Measurements from ENCODE around the gene CRADD. TPM values are rescaled to one million over a fixed set of nuclear protein-coding genes. Genes with fewer than 3 reads are reported as not detected.

CRADD gene
- total RNA-seq, 1 donor from 2014 or later = 9.1 TPM

DNA sequence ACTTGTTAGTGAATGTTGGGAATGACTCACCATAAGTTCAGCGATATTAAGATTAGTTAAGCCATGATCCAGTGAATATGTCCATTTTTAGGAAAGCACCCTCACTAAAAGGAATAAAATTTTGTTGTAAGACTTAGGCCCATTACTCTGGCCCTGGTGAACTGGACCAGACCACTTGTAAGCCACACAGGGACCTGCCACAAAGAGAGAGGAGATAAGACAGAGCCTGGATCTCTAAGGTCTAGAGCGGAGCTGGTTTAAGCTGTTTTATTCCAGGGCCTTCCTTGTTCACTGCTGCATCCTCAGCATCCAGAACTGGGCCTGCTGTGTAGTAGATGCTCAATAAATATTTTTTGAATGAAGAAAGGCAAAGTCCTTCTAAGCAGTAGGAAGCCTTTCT lies 79.1 kb downstream of the CRADD start:
- H3K9me3 Mint-ChIP-seq (ENCODE audit: low read depth) = peaks cover 13% of the 10 kb centered on the region
- H3K4me3 Mint-ChIP-seq (ENCODE audit: unreplicated experiment) = no peak overlapping the region
- peaks cover 3% of the 10 kb centered on the region for H3K36me3 Mint-ChIP-seq (ENCODE audit: low read depth)
- no peaks in the 10 kb centered on the region for H3K27me3 Mint-ChIP-seq (ENCODE audit: low read depth)
- no peak overlapping the region for H3K27ac Mint-ChIP-seq (ENCODE audit: unreplicated experiment)
- peaks cover 22% of the 10 kb centered on the region for H3K4me1 Mint-ChIP-seq (ENCODE audit: low read depth)
- TF ChIP-seq, protein P1, sequence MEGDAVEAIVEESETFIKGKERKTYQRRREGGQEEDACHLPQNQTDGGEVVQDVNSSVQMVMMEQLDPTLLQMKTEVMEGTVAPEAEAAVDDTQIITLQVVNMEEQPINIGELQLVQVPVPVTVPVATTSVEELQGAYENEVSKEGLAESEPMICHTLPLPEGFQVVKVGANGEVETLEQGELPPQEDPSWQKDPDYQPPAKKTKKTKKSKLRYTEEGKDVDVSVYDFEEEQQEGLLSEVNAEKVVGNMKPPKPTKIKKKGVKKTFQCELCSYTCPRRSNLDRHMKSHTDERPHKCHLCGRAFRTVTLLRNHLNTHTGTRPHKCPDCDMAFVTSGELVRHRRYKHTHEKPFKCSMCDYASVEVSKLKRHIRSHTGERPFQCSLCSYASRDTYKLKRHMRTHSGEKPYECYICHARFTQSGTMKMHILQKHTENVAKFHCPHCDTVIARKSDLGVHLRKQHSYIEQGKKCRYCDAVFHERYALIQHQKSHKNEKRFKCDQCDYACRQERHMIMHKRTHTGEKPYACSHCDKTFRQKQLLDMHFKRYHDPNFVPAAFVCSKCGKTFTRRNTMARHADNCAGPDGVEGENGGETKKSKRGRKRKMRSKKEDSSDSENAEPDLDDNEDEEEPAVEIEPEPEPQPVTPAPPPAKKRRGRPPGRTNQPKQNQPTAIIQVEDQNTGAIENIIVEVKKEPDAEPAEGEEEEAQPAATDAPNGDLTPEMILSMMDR (IDR thresholded peaks at IDR 0.05) = no peak
- DNase-seq (ENCODE audit: low spot score) = no peak

DNA sequence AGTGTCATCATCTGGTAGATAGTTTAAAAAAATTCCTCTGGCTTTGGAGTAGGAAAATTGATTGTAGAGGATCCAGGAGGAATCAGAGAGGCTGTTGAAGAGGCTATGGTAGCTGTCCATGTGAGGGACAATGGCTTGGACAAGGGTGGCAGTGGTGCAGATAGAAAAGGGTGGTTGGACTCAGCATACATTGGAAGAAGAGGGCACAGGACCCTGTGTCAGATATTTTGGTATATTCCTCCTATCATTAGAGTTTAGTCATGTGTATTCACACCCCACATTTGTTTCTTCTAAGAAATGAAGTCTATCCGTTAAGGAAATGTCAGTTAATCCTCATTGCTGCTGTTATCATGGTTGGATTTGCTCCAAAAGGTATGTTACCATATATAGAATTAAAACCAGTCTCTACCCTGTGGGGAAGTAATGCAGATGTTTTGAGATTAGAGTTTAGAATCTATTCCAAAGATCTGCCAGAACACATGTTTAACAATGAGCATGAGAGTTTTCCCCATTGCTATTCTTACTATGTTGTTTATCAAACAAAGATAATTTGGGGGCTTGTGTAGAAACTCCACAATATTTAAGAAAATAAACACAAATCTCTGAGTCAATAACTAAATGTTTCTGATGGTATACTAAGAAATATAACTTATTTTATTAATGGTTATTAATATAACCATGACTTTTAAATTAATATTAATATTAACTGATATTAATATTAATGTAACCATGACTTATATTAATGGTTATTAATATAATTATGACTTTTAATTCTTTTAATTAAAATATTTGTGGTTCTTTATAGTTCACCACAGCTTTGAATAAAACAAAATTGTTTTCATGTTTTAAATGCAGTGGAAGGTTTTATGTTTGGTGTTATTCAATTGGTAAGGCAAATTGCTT lies 80.9 kb downstream of the CRADD start:
- TF ChIP-seq, protein P1 (IDR thresholded peaks at IDR 0.05) = no peak
- no peak for DNase-seq (ENCODE audit: low spot score)
- H3K27me3 Mint-ChIP-seq (ENCODE audit: low read depth) = no peaks in the 10 kb centered on the region
- H3K4me1 Mint-ChIP-seq (ENCODE audit: low read depth) = peaks cover 15% of the 10 kb centered on the region
- H3K9me3 Mint-ChIP-seq (ENCODE audit: low read depth) = peaks cover 6% of the 10 kb centered on the region
- no peaks in the 10 kb centered on the region for H3K36me3 Mint-ChIP-seq (ENCODE audit: low read depth)
- H3K4me3 Mint-ChIP-seq (ENCODE audit: unreplicated experiment) = no peak overlapping the region
- no peak overlapping the region for H3K27ac Mint-ChIP-seq (ENCODE audit: unreplicated experiment)

DNA sequence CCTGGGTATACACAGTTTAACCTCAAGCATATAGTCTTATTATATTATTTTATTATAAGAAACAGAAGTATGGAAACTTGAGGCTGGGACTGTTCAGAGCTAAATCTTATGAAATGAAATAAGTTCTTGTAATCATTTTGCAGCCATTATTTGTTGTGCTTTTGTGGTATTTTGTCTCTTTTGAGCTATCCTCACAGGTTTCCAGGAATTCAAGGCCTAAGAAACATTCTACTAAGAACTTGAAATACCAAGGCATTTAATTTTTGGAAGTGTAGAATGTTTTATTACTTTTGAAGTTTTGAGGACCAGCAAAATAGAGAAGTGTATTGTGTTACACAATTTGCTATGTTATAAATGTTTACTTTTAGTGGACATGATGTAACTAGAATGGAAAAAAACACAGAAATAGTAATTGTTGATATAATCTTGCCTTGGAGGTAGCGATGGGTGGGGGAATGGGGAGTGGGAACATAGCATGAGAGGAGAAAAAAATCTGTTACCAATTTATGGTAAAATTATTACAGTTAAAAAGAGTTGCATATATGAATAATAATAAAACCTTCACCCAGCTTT lies 81.7 kb downstream of the CRADD start:
- Mint-ChIP-seq H3K9me3 (ENCODE audit: low read depth) (peaks cover 3% of the 10 kb centered on the region), H3K27me3 (ENCODE audit: low read depth) (no peaks in the 10 kb centered on the region), H3K27ac (ENCODE audit: unreplicated experiment) (no peak overlapping the region), H3K4me1 (ENCODE audit: low read depth) (peaks cover 15% of the 10 kb centered on the region), H3K36me3 (ENCODE audit: low read depth) (no peaks in the 10 kb centered on the region), H3K4me3 (ENCODE audit: unreplicated experiment) (no peak overlapping the region)
- no peak for DNase-seq (ENCODE audit: low spot score)
- TF ChIP-seq, protein P1 (IDR thresholded peaks at IDR 0.05) = no peak

DNA sequence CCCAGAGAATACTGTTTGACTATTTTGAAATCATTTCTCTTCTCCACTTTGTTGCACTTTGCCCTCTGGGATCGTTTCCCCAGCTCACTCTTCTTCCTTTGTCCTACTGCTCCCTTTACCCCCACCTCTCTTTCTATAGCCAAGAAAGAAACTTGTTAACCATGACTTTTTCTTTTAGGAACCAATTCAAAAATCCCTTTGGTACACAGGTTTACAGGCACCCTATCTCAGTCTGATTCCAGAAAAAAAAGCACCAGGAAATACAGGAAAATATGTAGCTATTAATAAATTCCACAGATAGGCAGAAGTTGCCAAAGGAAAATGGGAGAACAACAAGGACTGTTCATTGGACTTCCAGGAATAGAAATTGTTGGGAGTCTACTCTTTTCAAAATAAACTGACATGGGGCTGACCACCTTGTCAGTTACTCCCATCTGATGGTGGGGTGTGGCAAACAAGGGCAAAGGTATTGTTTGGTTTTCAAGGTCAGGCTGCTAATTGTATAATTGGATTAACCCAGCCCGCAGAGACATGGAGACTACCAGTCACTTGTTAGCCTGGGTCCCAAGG lies 82.4 kb downstream of the CRADD start:
- no peak overlapping the region for H3K4me3 Mint-ChIP-seq (ENCODE audit: unreplicated experiment)
- H3K36me3 Mint-ChIP-seq (ENCODE audit: low read depth) = no peaks in the 10 kb centered on the region
- H3K27me3 Mint-ChIP-seq (ENCODE audit: low read depth) = no peaks in the 10 kb centered on the region
- H3K9me3 Mint-ChIP-seq (ENCODE audit: low read depth) = no peaks in the 10 kb centered on the region
- peaks cover 15% of the 10 kb centered on the region for H3K4me1 Mint-ChIP-seq (ENCODE audit: low read depth)
- no peak overlapping the region for H3K27ac Mint-ChIP-seq (ENCODE audit: unreplicated experiment)
- TF ChIP-seq, protein P1 (IDR thresholded peaks at IDR 0.05) = no peak
- no peak for DNase-seq (ENCODE audit: low spot score)

DNA sequence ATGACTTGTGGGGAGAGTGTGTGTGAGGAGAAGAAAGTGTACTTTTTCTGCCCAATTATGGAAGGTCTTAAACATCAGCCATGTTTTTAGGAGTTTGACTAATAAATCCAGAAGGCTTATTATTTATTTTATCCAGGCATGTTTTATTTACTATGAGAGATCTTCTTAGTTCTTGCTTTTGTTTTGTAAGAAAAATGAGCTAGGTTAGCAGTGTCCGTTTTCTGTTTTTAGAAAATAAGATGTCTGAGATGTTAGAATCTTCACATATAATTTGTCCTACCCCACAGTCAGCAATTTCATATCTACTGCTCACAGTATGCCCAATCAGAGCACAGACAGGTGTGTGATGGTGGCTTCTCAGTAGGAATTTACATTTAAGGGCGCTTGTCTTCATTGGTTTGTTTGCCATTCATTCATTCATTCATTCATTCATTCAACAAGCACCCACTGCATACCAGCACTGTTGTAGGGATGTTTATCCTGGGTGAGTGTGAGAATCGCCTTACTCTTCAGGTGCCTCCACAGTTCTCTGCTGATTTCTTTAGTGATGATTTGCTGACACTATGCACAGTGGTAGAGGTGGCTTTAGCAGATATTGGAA lies 83.2 kb downstream of the CRADD start:
- H3K36me3 Mint-ChIP-seq (ENCODE audit: low read depth) = no peaks in the 10 kb centered on the region
- no peak for DNase-seq (ENCODE audit: low spot score)
- H3K9me3 Mint-ChIP-seq (ENCODE audit: low read depth) = no peaks in the 10 kb centered on the region
- peaks cover 15% of the 10 kb centered on the region for H3K4me1 Mint-ChIP-seq (ENCODE audit: low read depth)
- no peak overlapping the region for H3K4me3 Mint-ChIP-seq (ENCODE audit: unreplicated experiment)
- no peak overlapping the region for H3K27ac Mint-ChIP-seq (ENCODE audit: unreplicated experiment)
- H3K27me3 Mint-ChIP-seq (ENCODE audit: low read depth) = no peaks in the 10 kb centered on the region
- TF ChIP-seq, protein P1 (IDR thresholded peaks at IDR 0.05) = no peak

Measured in chondrocyte (in vitro differentiated cells).